SU-DHL-6 (cell line): ENCODE results near the gene AHSP.
"Not testable (repeated sequence)": the region's sequence is repeated elsewhere in the genome, so short reads cannot be mapped to it uniquely, and the experiment has no call there.

ENCODE experiments used
- H2AFZ ChIP-seq: fragments of 200-600 bp; sonication (generic); 2 replicates; pipeline ENCODE4 v1.6.1; 2014; ENCODE audit warnings: low read depth, mild to moderate bottlenecking, moderate library complexity, mixed read lengths, antibody characterized with exemption, low read length; ENCODE audit not compliant: severe bottlenecking
- H3F3A ChIP-seq: fragments of 200-600 bp; shearing (Covaris generic); 2 replicates; pipeline ENCODE4 v1.6.0; 2016; ENCODE audit warnings: antibody characterized with exemption, mild to moderate bottlenecking; ENCODE audit not compliant: insufficient read depth
- H3K27ac ChIP-seq: fragments of 200-600 bp; sonication (generic); 2 replicates; pipeline ENCODE4 v1.5.1; 2016; ENCODE audit warnings: low read depth, mild to moderate bottlenecking, low read length, moderate library complexity, mixed read lengths
- H3K27me3 ChIP-seq: fragments of 200-600 bp; sonication (generic), shearing (Covaris generic); 2 replicates; pipeline ENCODE4 v1.6.0; 2014; ENCODE audit warnings: mild to moderate bottlenecking, low read length
- H3K36me3 ChIP-seq: fragments of 200-600 bp; sonication (generic); 2 replicates; pipeline ENCODE4 v1.6.1; 2014; ENCODE audit warnings: mild to moderate bottlenecking, low read length, mixed read lengths
- H3K4me2 ChIP-seq: fragments of 300-600, 200-600 bp; shearing (Covaris generic), sonication (generic); 2 replicates; pipeline ENCODE4 v1.6.0; 2014; ENCODE audit warnings: low read length, low read depth, mild to moderate bottlenecking; ENCODE audit not compliant: poor library complexity, severe bottlenecking
- H3K4me3 ChIP-seq: fragments of 200-600 bp; sonication (generic); 2 replicates; pipeline ENCODE4 v1.5.1; 2014; ENCODE audit warnings: antibody characterized with exemption, low read length, mild to moderate bottlenecking, mixed read lengths; ENCODE audit not compliant: insufficient read depth, poor library complexity, severe bottlenecking
- H3K79me2 ChIP-seq: fragments of 200-600 bp; sonication (generic); 2 replicates; pipeline ENCODE4 v1.6.1; 2014; ENCODE audit warnings: mild to moderate bottlenecking, low read length, moderate library complexity; ENCODE audit not compliant: insufficient read depth
- H3K9ac ChIP-seq: fragments of 200-600 bp; sonication (generic); 2 replicates; pipeline ENCODE4 v1.7.0; 2014; ENCODE audit warnings: mild to moderate bottlenecking, low read length
- H3K9me2 ChIP-seq: fragments of 200-600 bp; sonication (generic); replicated peaks from 2 replicates; pipeline ENCODE4 v1.6.1; 2014; ENCODE audit warnings: low read length; ENCODE audit not compliant: insufficient read depth
- H3K9me3 ChIP-seq: fragments of 200-600 bp; sonication (generic); 2 replicates; pipeline ENCODE4 v1.6.1; 2014; ENCODE audit warnings: low read length, mixed read lengths; ENCODE audit not compliant: insufficient read depth
- H4K20me1 ChIP-seq: fragments of 200-600 bp; sonication (generic); 2 replicates; pipeline ENCODE4 v1.6.1; 2014; ENCODE audit warnings: low read depth, mild to moderate bottlenecking, antibody characterized with exemption, low read length, moderate library complexity, mixed read lengths
- EZH2phosphoT487 ChIP-seq: fragments of 200-600 bp; sonication (generic), shearing (Covaris generic); conservative IDR thresholded peaks from 2 replicates; pipeline ENCODE4 v1.6.1; 2018; ENCODE audit warnings: mild to moderate bottlenecking, antibody characterized with exemption, low read length, moderate library complexity, mixed read lengths
- TF ChIP-seq, protein P1 (sequence below): fragments of 200-600 bp; sonication (generic); IDR thresholded peaks from one replicate; pipeline ENCODE4 v1.5.1; 2017; ENCODE audit warnings: antibody characterized with exemption, mild to moderate bottlenecking, low read length, moderate library complexity; ENCODE audit not compliant: insufficient read depth, poor library complexity, severe bottlenecking

The AHSP gene

DNA sequence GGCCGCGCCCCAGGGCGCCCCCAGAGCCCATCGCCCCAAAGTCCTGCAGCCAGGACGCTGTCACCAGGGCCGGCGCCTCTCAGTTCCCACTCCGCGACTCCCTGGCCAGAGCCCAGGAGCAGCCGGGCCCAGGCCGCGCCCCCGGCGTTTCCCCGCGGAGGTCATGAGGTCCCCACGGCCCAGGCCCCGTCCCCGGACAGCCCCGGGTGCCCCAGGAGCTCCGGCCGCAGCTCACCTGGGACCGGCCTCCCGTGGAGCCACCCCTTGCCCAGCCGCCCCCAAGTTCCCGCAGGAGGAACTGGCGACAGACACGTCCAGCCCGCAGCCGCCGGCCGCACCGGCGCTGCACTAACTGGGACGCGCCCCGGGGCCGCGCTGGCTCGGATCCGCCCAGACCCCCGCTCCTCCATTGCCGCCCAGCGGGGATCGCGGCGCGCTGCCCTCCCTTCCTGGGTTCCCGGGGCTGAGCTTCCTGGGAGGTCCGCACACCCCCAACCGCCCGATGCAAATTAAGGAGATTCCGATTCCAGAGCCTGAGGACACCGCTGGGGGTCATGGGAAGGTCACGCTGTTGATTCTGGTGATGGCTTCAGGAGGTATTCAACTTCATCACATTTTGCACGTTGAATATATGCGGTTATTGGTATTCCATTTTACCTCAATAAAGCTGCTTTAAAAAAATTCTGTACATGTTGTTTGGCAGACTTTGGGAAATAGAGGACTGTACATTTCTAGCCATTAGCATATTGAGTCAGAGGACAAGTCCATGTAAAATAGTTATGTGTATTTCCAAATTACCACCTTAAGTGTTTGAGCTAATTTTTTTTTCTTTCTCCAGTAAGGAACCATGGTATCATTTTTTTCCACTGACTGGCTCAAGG lies 9.9 kb downstream of the AHSP start:
- TF ChIP-seq, protein P1, sequence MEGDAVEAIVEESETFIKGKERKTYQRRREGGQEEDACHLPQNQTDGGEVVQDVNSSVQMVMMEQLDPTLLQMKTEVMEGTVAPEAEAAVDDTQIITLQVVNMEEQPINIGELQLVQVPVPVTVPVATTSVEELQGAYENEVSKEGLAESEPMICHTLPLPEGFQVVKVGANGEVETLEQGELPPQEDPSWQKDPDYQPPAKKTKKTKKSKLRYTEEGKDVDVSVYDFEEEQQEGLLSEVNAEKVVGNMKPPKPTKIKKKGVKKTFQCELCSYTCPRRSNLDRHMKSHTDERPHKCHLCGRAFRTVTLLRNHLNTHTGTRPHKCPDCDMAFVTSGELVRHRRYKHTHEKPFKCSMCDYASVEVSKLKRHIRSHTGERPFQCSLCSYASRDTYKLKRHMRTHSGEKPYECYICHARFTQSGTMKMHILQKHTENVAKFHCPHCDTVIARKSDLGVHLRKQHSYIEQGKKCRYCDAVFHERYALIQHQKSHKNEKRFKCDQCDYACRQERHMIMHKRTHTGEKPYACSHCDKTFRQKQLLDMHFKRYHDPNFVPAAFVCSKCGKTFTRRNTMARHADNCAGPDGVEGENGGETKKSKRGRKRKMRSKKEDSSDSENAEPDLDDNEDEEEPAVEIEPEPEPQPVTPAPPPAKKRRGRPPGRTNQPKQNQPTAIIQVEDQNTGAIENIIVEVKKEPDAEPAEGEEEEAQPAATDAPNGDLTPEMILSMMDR: no peak
- TF ChIP-seq EZH2phosphoT487: no peak
- Histone ChIP-seq H3K27ac (no peak overlapping the region), H3K9ac (no peak overlapping the region), H2AFZ (no peak overlapping the region), H3K79me2 (no peaks in the 10 kb centered on the region), H3K27me3 (no peaks in the 10 kb centered on the region), H4K20me1 (no peaks in the 10 kb centered on the region), H3K4me2 (no peak overlapping the region), H3K9me2 (no peaks in the 10 kb centered on the region), H3K36me3 (no peaks in the 10 kb centered on the region), H3K9me3 (no peaks in the 10 kb centered on the region), H3K4me3 (no peak overlapping the region), H3F3A (no peaks in the 10 kb centered on the region)

DNA sequence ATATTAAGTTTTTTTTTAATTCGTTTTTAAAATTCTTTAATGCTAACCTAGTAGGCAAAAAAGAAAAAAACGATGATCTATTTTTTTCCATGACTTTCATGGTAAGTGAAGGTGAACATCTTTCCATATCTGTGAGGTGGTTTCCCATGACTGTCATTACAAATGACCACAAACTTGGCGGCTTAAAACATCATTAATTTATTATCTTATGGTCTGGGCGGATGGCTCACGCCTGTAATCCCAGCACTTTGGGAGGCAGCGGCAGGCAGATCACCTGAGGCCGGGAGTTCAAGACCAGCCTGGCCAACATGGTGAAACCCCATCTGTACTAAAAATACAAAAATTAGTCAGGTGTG lies 10.5 kb downstream of the AHSP start:
- H3K9me2 ChIP-seq, H3K9me3 ChIP-seq, H3F3A ChIP-seq, H3K4me3 ChIP-seq, H4K20me1 ChIP-seq, H3K27me3 ChIP-seq, H3K36me3 ChIP-seq, H3K79me2 ChIP-seq, H2AFZ ChIP-seq, H3K4me2 ChIP-seq, H3K9ac ChIP-seq, H3K27ac ChIP-seq: not testable (repeated sequence)

DNA sequence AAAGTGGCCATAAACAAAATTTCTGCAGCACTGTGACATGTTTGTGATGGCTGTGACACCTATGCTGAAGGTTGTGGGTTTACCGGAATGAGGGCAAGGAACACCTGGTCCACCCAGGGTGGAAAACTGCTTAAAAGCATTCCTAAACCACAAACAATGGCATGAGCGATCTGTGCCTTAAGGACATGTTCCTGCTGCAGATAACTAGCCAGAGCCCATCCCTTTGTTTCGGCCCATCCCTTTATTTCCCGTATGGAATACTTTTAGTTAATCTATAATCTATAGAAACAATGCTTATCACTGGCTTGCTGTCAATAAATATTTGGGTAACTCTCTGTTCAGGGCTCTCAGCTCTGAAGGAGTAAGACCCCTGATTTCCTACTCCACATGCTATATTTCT lies 12.1 kb downstream of the AHSP start:
- not testable (repeated sequence) for H3K9ac ChIP-seq, H3K36me3 ChIP-seq, H2AFZ ChIP-seq, H3K27ac ChIP-seq, H3F3A ChIP-seq, H3K4me3 ChIP-seq, H3K9me3 ChIP-seq, H3K9me2 ChIP-seq, H3K27me3 ChIP-seq, H3K4me2 ChIP-seq, H3K79me2 ChIP-seq, H4K20me1 ChIP-seq

DNA sequence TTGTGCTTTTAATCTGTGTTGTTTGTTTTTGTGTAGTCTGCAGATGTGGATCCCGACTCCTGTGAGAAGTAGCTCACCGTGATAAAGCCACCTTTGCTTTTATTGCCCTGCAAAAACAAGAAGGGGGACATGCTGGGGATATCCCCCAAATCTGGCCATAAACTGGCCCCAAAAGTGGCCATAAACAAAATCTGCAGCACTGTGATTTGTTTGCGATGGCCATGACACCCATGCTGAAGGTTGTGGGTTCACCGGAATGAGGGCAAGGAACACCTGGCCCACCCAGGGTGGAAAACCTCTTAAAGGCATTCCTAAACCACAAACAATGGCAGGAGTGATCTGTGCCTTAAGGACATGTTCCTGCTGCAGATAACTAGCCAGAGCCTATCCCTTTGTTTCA lies 15.1 kb downstream of the AHSP start:
- no peak for TF ChIP-seq EZH2phosphoT487
- TF ChIP-seq, protein P1: no peak
- Histone ChIP-seq H3K27ac (no peak overlapping the region), H3K4me3 (no peak overlapping the region), H3K36me3 (no peaks in the 10 kb centered on the region), H3F3A (no peaks in the 10 kb centered on the region), H4K20me1 (no peaks in the 10 kb centered on the region), H3K9me3 (no peaks in the 10 kb centered on the region), H2AFZ (no peak overlapping the region), H3K9me2 (no peaks in the 10 kb centered on the region), H3K27me3 (no peaks in the 10 kb centered on the region), H3K4me2 (no peak overlapping the region), H3K9ac (no peak overlapping the region), H3K79me2 (no peaks in the 10 kb centered on the region)
